SK-N-SH (cell line): ENCODE results near the gene LAPTM5.

Source experiments
- CHD2 ChIP-seq: fragments of 150-350 bp; IDR thresholded peaks from 2 replicates; pipeline ENCODE4 v1.6.1; 2018; ENCODE audit warnings: low read length; ENCODE audit not compliant: partially characterized antibody
- EP300 ChIP-seq, 2 experiments: IDR thresholded peaks; 2 replicates each; pipeline versions ENCODE4 v1.4.0 to v1.6.1; 2012; ENCODE audit warnings: borderline replicate concordance in 1 of 2, low read depth in 1 of 2, low read length in 1 of 2
- EZH2phosphoT487 ChIP-seq: fragments of 200-600 bp; sonication (generic); IDR thresholded peaks from 2 replicates; pipeline ENCODE4 v1.6.1; 2017; ENCODE audit warnings: low read depth, mixed run types, mild to moderate bottlenecking, antibody characterized with exemption, moderate library complexity, borderline replicate concordance
- TF ChIP-seq, protein P1 (sequence below): fragments of 200-600 bp; sonication (generic); IDR thresholded peaks from 2 replicates; pipeline ENCODE4 v1.6.1; 2017; ENCODE audit warnings: antibody characterized with exemption, mild to moderate bottlenecking, moderate library complexity

DNA sequence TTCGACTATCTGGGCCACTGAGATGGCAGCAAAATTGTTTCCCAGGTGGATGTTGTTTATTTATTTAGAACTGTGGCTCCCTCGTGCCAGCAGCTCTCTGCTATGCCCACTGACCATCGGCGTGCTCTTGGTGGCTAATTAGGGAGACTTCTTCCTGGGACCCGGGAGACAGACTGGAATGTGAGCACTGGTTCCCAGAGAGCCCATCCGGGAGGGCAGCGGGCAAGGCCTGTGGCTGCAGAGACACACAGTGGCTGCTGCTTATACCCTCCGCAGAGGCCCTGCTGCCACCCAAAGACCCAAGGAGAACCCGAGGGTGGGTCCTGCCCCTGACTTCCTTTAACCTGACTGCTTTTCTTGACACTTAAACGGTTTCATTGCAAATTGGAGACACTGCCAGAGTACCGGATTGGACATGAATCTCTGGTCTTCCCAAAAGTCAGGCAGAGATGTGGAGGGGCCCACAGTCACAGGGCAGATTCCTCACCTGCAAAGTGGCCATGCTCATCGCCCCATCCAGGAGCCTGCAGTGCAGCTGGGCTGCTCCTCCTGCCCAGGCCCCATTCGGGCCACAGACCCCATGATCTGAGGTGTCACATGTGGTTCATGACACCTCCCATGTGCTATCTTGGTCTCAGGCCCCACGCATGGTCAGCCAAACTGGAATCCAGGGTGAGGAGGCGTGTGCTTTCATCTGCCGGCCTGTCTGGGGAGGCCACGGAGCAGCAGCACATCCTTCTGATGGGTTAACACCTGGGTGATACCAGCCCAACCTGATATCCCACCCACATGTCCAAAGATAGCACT lies 28.5 kb downstream of the LAPTM5 start:
- TF ChIP-seq, protein P1, sequence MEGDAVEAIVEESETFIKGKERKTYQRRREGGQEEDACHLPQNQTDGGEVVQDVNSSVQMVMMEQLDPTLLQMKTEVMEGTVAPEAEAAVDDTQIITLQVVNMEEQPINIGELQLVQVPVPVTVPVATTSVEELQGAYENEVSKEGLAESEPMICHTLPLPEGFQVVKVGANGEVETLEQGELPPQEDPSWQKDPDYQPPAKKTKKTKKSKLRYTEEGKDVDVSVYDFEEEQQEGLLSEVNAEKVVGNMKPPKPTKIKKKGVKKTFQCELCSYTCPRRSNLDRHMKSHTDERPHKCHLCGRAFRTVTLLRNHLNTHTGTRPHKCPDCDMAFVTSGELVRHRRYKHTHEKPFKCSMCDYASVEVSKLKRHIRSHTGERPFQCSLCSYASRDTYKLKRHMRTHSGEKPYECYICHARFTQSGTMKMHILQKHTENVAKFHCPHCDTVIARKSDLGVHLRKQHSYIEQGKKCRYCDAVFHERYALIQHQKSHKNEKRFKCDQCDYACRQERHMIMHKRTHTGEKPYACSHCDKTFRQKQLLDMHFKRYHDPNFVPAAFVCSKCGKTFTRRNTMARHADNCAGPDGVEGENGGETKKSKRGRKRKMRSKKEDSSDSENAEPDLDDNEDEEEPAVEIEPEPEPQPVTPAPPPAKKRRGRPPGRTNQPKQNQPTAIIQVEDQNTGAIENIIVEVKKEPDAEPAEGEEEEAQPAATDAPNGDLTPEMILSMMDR = no peak
- TF ChIP-seq EZH2phosphoT487 (no peak), EP300 (IDR thresholded peaks at IDR 0.05; ENCODE audit: borderline replicate concordance in 1 of 2, low read depth in 1 of 2, low read length in 1 of 2) (no peak), CHD2 (no peak)
